Esophagus muscularis mucosa (tissue), 4 donors: ENCODE data around the gene LAMB1. TPM values are rescaled to one million over a fixed set of nuclear protein-coding genes. Genes with fewer than 3 reads are reported as not detected.

Experiments
- DNase-seq: peaks from one replicate; pipeline ENCODE4 v3.0.0-alpha.2; 2017; ENCODE audit errors: extremely low spot score
- H3K27ac ChIP-seq, 4 donors: fragments of 200-600 bp; sonication (generic); replicated peaks in 1 of 4; 1 replicate in 3 of 4; 2 replicates in 1 of 4; pipeline ENCODE4 v1.5.1; 2016 to 2019; ENCODE audit warnings: mild to moderate bottlenecking in 1 of 4
- H3K27me3 ChIP-seq, 4 donors: fragments of 200-600 bp; sonication (generic); one replicate each; pipeline versions ENCODE4 v1.5.1 to v1.6.0; 2016 to 2019
- H3K36me3 ChIP-seq, 4 donors: fragments of 200-600 bp; sonication (generic); one replicate each; pipeline ENCODE4 v1.5.1; 2016 to 2019
- H3K4me1 ChIP-seq, 4 donors: fragments of 200-600 bp; sonication (generic); one replicate each; pipeline ENCODE4 v1.5.1; 2016 to 2019
- H3K4me3 ChIP-seq, 4 donors: fragments of 200-600 bp; sonication (generic); 1 replicate in 2 of 4; 2 replicates in 2 of 4; pipeline ENCODE4 v1.5.1; 2016 to 2019; ENCODE audit warnings: mild to moderate bottlenecking in 4 of 4, moderate library complexity in 1 of 4
- H3K9me3 ChIP-seq, 4 donors: fragments of 200-600 bp; sonication (generic); 1 replicate in 3 of 4; 2 replicates in 1 of 4; pipeline ENCODE4 v1.5.1; 2016 to 2019
- EP300 ChIP-seq: sonication (generic); formaldehyde crosslinking; IDR thresholded peaks from one replicate; pipeline ENCODE4 v1.6.1; 2017; ENCODE audit warnings: antibody characterized with exemption
- POLR2A ChIP-seq: fragments of 450-650 bp; IDR thresholded peaks from one replicate; pipeline ENCODE4 v1.6.1; 2017; ENCODE audit warnings: antibody characterized with exemption, moderate library complexity, mild to moderate bottlenecking, low read depth
- POLR2AphosphoS5 ChIP-seq, 2 donors: sonication (generic); formaldehyde crosslinking; IDR thresholded peaks; one replicate each; pipeline ENCODE4 v1.6.1; 2017; ENCODE audit warnings: antibody characterized with exemption in 2 of 2
- WGBS: methylation state at CpG from one replicate; pipeline ENCODE4 v1.1.5; 2018; 5-methylcytosine and 5-hydroxymethylcytosine counted together
- intact Hi-C: fragments of 100-400 bp; cut with DNase I; formaldehyde crosslinking; loops from one replicate; pipeline ENCODE4 v1.15.1; 2023
- total RNA-seq, 4 donors: library from RNA; depleted of rRNA; stranded (reverse); fragments of >200 nt; gene quantifications; one replicate each; pipeline versions ENCODE4 v1.1.0 to v1.2.1, GENCODE V29; 2016
- TF ChIP-seq, protein P1 (sequence below), 3 experiments: fragments of 200-600 bp in 2 of 3; fragments of 450-650 bp in 1 of 3; sonication (generic) in 2 of 3; IDR thresholded peaks; one replicate each; pipeline ENCODE4 v1.5.1; 2017 to 2019; ENCODE audit warnings: antibody characterized with exemption in 3 of 3, mild to moderate bottlenecking in 2 of 3, moderate library complexity in 1 of 3

The LAMB1 gene
- total RNA-seq, 4 donors from 2014 or later = 167 to 240 (median 219) TPM

- peak overlapping the region; percentile 80 to 86 (median 84) for H3K4me3 ChIP-seq
- peak overlapping the region; percentile 84 to 90 (median 89) for H3K27ac ChIP-seq
- 56% methylated on average over 3 of the region's 3 CpGs for WGBS
- no peak for TF ChIP-seq POLR2AphosphoS5 (IDR thresholded peaks at IDR 0.05)
- TF ChIP-seq, protein P1, sequence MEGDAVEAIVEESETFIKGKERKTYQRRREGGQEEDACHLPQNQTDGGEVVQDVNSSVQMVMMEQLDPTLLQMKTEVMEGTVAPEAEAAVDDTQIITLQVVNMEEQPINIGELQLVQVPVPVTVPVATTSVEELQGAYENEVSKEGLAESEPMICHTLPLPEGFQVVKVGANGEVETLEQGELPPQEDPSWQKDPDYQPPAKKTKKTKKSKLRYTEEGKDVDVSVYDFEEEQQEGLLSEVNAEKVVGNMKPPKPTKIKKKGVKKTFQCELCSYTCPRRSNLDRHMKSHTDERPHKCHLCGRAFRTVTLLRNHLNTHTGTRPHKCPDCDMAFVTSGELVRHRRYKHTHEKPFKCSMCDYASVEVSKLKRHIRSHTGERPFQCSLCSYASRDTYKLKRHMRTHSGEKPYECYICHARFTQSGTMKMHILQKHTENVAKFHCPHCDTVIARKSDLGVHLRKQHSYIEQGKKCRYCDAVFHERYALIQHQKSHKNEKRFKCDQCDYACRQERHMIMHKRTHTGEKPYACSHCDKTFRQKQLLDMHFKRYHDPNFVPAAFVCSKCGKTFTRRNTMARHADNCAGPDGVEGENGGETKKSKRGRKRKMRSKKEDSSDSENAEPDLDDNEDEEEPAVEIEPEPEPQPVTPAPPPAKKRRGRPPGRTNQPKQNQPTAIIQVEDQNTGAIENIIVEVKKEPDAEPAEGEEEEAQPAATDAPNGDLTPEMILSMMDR (IDR thresholded peaks at IDR 0.05) = no peak
- no peak for TF ChIP-seq EP300
- TF ChIP-seq POLR2A = no peak
- DNase-seq = no peak
- peaks cover 35 to 89% (median 84%) of the 10 kb centered on the region in 4 donors for H3K4me1 ChIP-seq
- H3K36me3 ChIP-seq = peaks cover 2 to 35% (median 18%) of the 10 kb centered on the region in 4 donors
- intact Hi-C loops = no loop called here
- H3K9me3 ChIP-seq = no peaks in the 10 kb centered on the region
- H3K27me3 ChIP-seq = no peaks in the 10 kb centered on the region
These were observed 4.1 kb downstream of the LAMB1 start for GRCh38 chr7:107998660-107999480.

GRCh38 chr7:107998150-107998549 is 4.8 kb downstream of the LAMB1 start:
- H3K4me3 ChIP-seq = peak overlapping the region in 1 of 4 donors; percentile 11
- 75% methylated on average over 2 of the region's 2 CpGs for WGBS
- peaks cover 27 to 87% (median 84%) of the 10 kb centered on the region in 4 donors for H3K4me1 ChIP-seq
- intact Hi-C loops = no loop called here
- no peaks in the 10 kb centered on the region for H3K27me3 ChIP-seq
- no peak for TF ChIP-seq POLR2A
- TF ChIP-seq, protein P1 (IDR thresholded peaks at IDR 0.05) = no peak
- no peak for TF ChIP-seq EP300
- no peak for TF ChIP-seq POLR2AphosphoS5 (IDR thresholded peaks at IDR 0.05)
- no peak for DNase-seq
- peaks cover 9 to 42% (median 25%) of the 10 kb centered on the region in 4 donors for H3K36me3 ChIP-seq
- H3K9me3 ChIP-seq = no peaks in the 10 kb centered on the region
- H3K27ac ChIP-seq = peak overlapping the region; percentile 21 to 90 (median 86)

DNA sequence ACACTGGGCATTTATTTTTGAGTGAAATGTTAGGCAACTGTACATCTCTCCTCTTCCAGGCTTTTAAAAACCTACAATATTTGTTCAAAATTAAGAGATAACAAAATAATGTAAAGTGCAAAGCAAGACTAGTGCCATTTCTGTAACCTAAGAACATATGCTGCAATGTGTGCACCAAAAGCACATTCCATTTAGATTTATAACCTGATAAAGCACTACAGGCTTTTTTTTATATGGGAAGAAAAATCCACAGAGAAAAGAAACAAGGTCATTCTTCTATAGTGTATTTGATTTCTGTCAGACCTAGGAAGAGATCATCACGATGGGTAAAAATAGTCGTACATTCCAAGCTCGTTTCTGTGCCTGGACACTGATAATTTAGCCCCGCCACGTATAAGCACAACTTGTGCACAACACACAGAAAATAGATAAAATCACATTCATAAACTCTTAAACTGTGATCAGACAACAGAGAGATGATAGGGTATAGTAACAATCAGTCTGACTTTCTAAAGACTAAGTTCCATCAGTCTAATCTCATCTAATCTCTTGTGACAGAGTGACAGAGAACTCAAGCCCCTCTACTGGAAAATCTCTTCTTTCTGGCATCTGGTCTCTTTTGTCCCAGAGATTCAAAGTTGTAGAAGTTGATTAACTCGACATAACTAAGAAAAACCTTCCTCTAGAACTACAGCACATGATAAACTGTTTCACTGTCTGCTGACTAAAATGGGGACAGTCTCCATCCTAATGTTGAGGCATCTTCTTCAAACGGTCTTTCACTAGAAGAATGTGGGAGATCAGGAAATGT is 6.7 kb downstream of the LAMB1 start:
- intact Hi-C loops = no loop called here
- DNase-seq = no peak
- H3K27me3 ChIP-seq = no peaks in the 10 kb centered on the region
- no peaks in the 10 kb centered on the region for H3K9me3 ChIP-seq
- peaks cover 10 to 57% (median 35%) of the 10 kb centered on the region in 4 donors for H3K36me3 ChIP-seq
- peak overlapping the region; percentile 50 to 90 (median 82) for H3K27ac ChIP-seq
- TF ChIP-seq, protein P1 (IDR thresholded peaks at IDR 0.05) = no peak
- TF ChIP-seq POLR2A (no peak), POLR2AphosphoS5 (IDR thresholded peaks at IDR 0.05) (no peak), EP300 (no peak)
- WGBS = 34% methylated on average over 7 of the region's 7 CpGs
- H3K4me3 ChIP-seq = no peak overlapping the region
- peaks cover 23 to 94% (median 86%) of the 10 kb centered on the region in 4 donors for H3K4me1 ChIP-seq

- H3K9me3 ChIP-seq = no peaks in the 10 kb centered on the region
- H3K27ac ChIP-seq = peak overlapping the region; percentile 50 to 90 (median 82)
- WGBS = 28% methylated on average over 6 of the region's 6 CpGs
- H3K4me1 ChIP-seq = peaks cover 23 to 93% (median 83%) of the 10 kb centered on the region in 4 donors
- TF ChIP-seq POLR2AphosphoS5 (IDR thresholded peaks at IDR 0.05) = peak; percentile 15 to 55
- no peak for TF ChIP-seq POLR2A
- H3K4me3 ChIP-seq = no peak overlapping the region
- intact Hi-C loops = no loop called here
- no peak for DNase-seq
- peaks cover 10 to 65% (median 35%) of the 10 kb centered on the region in 4 donors for H3K36me3 ChIP-seq
- no peaks in the 10 kb centered on the region for H3K27me3 ChIP-seq
These were observed 7.5 kb downstream of the LAMB1 start for GRCh38 chr7:107995184-107996071.
